ENCODE results near the gene LZTS3. TPM values are rescaled to one million over a fixed set of nuclear protein-coding genes. Genes with fewer than 3 reads are reported as not detected.

The LZTS3 gene
- total and polyA plus RNA-seq, 8 donors: 5.3 to 36.6 (median 17.1) TPM

DNA sequence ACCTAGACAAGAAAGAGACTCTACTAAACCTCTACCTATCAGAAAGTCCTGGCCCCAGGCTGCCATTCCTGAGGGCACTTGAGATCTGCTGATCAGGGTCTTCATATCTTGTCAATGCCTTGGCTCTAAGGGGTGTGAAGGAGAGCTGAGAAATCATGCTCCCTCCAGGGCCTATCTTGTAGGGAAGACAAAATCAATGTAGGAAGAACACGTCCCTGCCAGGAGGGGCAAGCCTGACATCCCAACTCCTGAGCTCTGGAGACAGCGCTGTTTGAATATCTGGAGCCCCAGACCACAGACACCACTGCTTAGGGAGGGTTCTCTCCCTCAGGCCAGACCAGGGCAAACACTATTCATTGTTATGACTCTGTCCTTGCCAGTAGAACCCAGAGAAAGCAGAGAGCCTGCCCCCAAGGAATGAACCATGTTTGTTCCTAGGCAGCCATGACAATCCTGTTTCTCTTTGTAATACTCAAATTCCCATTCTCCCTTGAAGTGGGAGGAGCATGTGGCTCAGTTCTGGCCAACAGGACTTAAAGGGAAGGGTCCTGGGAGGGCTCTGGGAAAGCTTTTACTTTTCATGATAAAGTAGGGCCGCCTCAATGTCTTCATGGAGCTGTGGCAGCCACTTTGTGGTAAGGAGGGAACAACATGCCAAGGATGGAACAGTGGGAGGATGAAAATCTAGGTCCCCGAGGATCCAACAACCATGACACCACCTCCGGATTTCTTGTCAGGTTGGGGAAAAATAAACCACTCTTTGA lies 11.9 kb downstream of the LZTS3 start:
- WGBS, 5 donors: 71 to 76% (median 73%) methylated on average over 5 of the region's 5 CpGs
- Histone ChIP-seq H3K4me3 (no peak overlapping the region), H3K36me3 (peaks cover 0 to 5% (median 2%) of the 10 kb centered on the region in 4 donors), H3K9me3 (no peaks in the 10 kb centered on the region), H3K27me3 (no peaks in the 10 kb centered on the region), H3K4me1 (peaks cover 25 to 52% (median 41%) of the 10 kb centered on the region in 4 donors), H3K27ac (no peak overlapping the region)
- DNase-seq: peak in 1 of 2 donors; percentile 9
- intact Hi-C loops (cut with DNase I; ENCODE audit: low total_unique reads): no loop called here
- TF ChIP-seq, protein P1, sequence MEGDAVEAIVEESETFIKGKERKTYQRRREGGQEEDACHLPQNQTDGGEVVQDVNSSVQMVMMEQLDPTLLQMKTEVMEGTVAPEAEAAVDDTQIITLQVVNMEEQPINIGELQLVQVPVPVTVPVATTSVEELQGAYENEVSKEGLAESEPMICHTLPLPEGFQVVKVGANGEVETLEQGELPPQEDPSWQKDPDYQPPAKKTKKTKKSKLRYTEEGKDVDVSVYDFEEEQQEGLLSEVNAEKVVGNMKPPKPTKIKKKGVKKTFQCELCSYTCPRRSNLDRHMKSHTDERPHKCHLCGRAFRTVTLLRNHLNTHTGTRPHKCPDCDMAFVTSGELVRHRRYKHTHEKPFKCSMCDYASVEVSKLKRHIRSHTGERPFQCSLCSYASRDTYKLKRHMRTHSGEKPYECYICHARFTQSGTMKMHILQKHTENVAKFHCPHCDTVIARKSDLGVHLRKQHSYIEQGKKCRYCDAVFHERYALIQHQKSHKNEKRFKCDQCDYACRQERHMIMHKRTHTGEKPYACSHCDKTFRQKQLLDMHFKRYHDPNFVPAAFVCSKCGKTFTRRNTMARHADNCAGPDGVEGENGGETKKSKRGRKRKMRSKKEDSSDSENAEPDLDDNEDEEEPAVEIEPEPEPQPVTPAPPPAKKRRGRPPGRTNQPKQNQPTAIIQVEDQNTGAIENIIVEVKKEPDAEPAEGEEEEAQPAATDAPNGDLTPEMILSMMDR (IDR thresholded peaks at IDR 0.05): no peak
- TF ChIP-seq POLR2AphosphoS5 (IDR thresholded peaks at IDR 0.05) (no peak), EP300 (IDR thresholded peaks at IDR 0.05) (no peak), POLR2A (IDR thresholded peaks at IDR 0.05) (no peak)

DNA sequence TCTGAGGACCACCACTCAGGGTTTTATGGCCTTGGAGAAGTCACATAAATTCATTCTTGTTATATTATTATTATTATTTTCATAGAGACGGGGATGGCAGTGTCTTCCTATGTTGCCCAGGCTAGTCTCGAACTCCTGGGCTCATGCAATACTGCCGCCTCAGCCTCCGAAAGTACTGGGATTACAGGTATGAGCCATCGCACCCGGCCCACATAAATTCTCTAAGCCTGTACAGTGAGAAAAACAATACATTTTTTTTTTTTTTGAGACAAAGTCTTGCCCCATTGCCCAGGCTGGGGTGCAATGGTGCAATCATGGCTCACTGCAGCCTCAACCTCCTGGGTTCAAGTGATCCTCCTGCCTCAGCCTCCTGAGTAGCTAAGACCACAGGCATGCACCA lies 12.9 kb downstream of the LZTS3 start:
- intact Hi-C loops (cut with DNase I; ENCODE audit: low total_unique reads): no loop called here

DNA sequence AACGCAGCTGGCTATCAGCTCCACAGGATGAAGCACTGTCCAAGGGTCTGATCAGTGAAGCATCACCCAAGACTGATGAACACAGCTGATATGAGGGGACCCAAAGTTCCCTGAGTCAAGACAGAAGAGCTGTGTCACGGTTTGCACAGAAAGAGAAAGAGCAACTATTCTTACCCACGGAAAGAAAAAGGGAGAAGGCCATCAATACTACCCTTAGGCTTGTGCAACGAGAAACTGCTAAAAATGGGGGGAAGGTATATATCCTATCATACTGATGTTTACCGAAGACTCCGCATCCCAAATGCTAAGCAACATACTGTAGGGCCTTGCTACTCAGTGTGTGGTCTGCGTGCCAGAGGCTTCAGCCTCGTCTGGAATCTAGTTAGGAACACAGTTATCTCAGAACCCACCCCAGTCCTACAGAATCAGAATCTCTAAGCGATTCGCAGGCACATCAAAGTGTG lies 14.3 kb downstream of the LZTS3 start:
- Histone ChIP-seq H3K4me1 (peaks cover 28 to 60% (median 44%) of the 10 kb centered on the region in 4 donors), H3K4me3 (peak overlapping the region; percentile 79 to 97 (median 88)), H3K27ac (peak overlapping the region in 4 of 5 donors; percentile 85 to 91 (median 88)), H3K36me3 (peaks cover 0 to 14% (median 13%) of the 10 kb centered on the region in 4 donors), H3K27me3 (no peaks in the 10 kb centered on the region), H3K9me3 (no peaks in the 10 kb centered on the region)
- intact Hi-C loops (cut with DNase I; ENCODE audit: low total_unique reads): no loop called here
- WGBS, 5 donors: 1 to 2% (median 1%) methylated on average over 10 of the region's 10 CpGs
- peak in 1 of 2 donors; percentile 35 for DNase-seq
- TF ChIP-seq POLR2AphosphoS5 (IDR thresholded peaks at IDR 0.05): no peak
- TF ChIP-seq, protein P1 (IDR thresholded peaks at IDR 0.05): no peak
- no peak for TF ChIP-seq POLR2A (IDR thresholded peaks at IDR 0.05)
- TF ChIP-seq EP300 (IDR thresholded peaks at IDR 0.05): no peak

More for the DNA sequence above, 12.9 kb downstream of the LZTS3 start:
- peaks cover 0 to 5% (median 2%) of the 10 kb centered on the region in 4 donors for H3K36me3 ChIP-seq
- H3K9me3 ChIP-seq: no peaks in the 10 kb centered on the region
- H3K4me3 ChIP-seq: peak overlapping the region; percentile 79 to 97 (median 88)
- H3K27me3 ChIP-seq: no peaks in the 10 kb centered on the region
- peak overlapping the region in 3 of 5 donors; percentile 85 to 91 (median 90) for H3K27ac ChIP-seq
- DNase-seq: no peak
- no peak for TF ChIP-seq POLR2A (IDR thresholded peaks at IDR 0.05)
- TF ChIP-seq EP300 (IDR thresholded peaks at IDR 0.05): no peak
- no peak for TF ChIP-seq POLR2AphosphoS5 (IDR thresholded peaks at IDR 0.05)
- TF ChIP-seq, protein P1 (IDR thresholded peaks at IDR 0.05): no peak
- peaks cover 28 to 56% (median 42%) of the 10 kb centered on the region in 4 donors for H3K4me1 ChIP-seq
- WGBS, 5 donors: 93 to 97% (median 95%) methylated on average over 6 of the region's 6 CpGs

DNA sequence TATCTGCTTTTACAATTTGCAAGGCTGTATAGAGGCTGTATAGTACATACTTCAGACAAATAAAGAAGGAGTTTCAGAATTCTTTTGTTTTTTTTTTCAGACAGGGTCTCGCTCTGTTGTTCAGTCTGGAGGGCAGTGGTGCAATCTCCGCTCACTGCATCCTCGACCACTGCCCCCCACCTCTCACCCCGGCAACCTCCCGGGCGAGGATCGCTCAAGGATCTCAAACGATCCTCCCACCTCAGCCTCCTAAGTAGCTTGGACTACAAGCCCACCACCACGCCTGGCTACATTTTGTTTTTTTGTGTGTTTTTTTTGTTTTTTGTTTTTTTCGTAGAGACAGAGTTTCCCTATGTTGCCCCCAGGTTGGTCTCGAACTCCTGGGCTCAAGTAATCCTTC lies 15.5 kb downstream of the LZTS3 start:
- WGBS, 5 donors: 68 to 74% (median 70%) methylated on average over 11 of the region's 11 CpGs
- TF ChIP-seq EP300 (IDR thresholded peaks at IDR 0.05): no peak
- TF ChIP-seq POLR2AphosphoS5 (IDR thresholded peaks at IDR 0.05): no peak
- TF ChIP-seq, protein P1 (IDR thresholded peaks at IDR 0.05): no peak
- TF ChIP-seq POLR2A (IDR thresholded peaks at IDR 0.05): no peak

More for the DNA sequence above, 15.5 kb downstream of the LZTS3 start:
- peaks cover 28 to 71% (median 49%) of the 10 kb centered on the region in 4 donors for H3K4me1 ChIP-seq
- H3K27me3 ChIP-seq: no peaks in the 10 kb centered on the region
- peak overlapping the region in 2 of 5 donors; percentile 85 to 91 for H3K27ac ChIP-seq
- no peak for DNase-seq
- H3K9me3 ChIP-seq: no peaks in the 10 kb centered on the region
- intact Hi-C loops (cut with DNase I; ENCODE audit: low total_unique reads): no loop called here
- peak overlapping the region in 3 of 4 donors; percentile 81 to 97 (median 96) for H3K4me3 ChIP-seq
- H3K36me3 ChIP-seq: peaks cover 0 to 21% (median 15%) of the 10 kb centered on the region in 4 donors
